ENCODE data around the gene OR4C3.
"Not testable (repeated sequence)": the region's sequence is repeated elsewhere in the genome, so short reads cannot be mapped to it uniquely, and the experiment has no call there.

Gene OR4C3

GRCh38 chr11:48324620-48325019 lies at the start of gene OR4C3:
OR4C3 (plus strand) TSS chr11:48324920; CDS start chr11:48325022, 102 bp downstream.
- not testable (repeated sequence) for DNase-seq

GRCh38 chr11:48305923-48306322 lies 18.8 kb upstream of the OR4C3 start, which contains the start of gene OR4S1:
OR4S1 (plus strand) TSS chr11:48306223; CDS start chr11:48306223, 0 bp downstream.
- DNase-seq = no peak

GRCh38 chr11:48307760-48308386 lies 16.8 kb upstream of the OR4C3 start:
- DNase-seq = no peak

GRCh38 chr11:48313590-48313989 lies 11.1 kb upstream of the OR4C3 start:
- DNase-seq = not testable (repeated sequence)

- not testable (repeated sequence) for DNase-seq
Observed at GRCh38 chr11:48319813-48320212, 4.9 kb upstream of the OR4C3 start.

- DNase-seq = no peak
Observed at GRCh38 chr11:48341466-48341865, 16.7 kb downstream of the OR4C3 start.

- not testable (repeated sequence) for DNase-seq
Observed at GRCh38 chr11:48342505-48342904, 17.8 kb downstream of the OR4C3 start.

- DNase-seq = not testable (repeated sequence)
Observed at GRCh38 chr11:48346286-48346685, 21.6 kb downstream of the OR4C3 start.

GRCh38 chr11:48354013-48354412 lies 29.3 kb downstream of the OR4C3 start:
- no peak for DNase-seq

- no peak for DNase-seq
Observed at GRCh38 chr11:48354677-48355076, 30.0 kb downstream of the OR4C3 start.

- not testable (repeated sequence) for DNase-seq
Observed at GRCh38 chr11:48361289-48361688, 36.6 kb downstream of the OR4C3 start.

- no peak for DNase-seq
Observed at GRCh38 chr11:48366365-48366764, 41.6 kb downstream of the OR4C3 start, which contains the start of gene OR4C5. OR4C5 (minus strand) TSS chr11:48366465; CDS start chr11:48366465, 0 bp downstream.
